ENCODE data around the gene UBE2H. TPM values are rescaled to one million over a fixed set of nuclear protein-coding genes. Genes with fewer than 3 reads are reported as not detected.
"Not testable (repeated sequence)": the region's sequence is repeated elsewhere in the genome, so short reads cannot be mapped to it uniquely, and the experiment has no call there.

UBE2H gene
- total RNA-seq, 1 experiment from 2014 or later = 34.7 TPM

GRCh38 chr7:129870668-129871067, 82.1 kb downstream of the UBE2H start:
- Histone ChIP-seq H3K4me1 (ENCODE audit: low read length) (peaks cover 7% of the 10 kb centered on the region), H4K20me1 (ENCODE audit: insufficient read depth, low read depth, low read length) (no peaks in the 10 kb centered on the region)

GRCh38 chr7:129866251-129866650, 86.5 kb downstream of the UBE2H start:
- Histone ChIP-seq H3K79me2 (ENCODE audit: low read length) (peaks cover 69% of the 10 kb centered on the region), H3K9me3 (ENCODE audit: low read length) (no peaks in the 10 kb centered on the region), H3K4me1 (ENCODE audit: low read length) (peaks cover 39% of the 10 kb centered on the region), H2AFZ (ENCODE audit: low read length) (no peak overlapping the region), H3K4me3 (ENCODE audit: low read length) (no peak overlapping the region), H3K27ac (ENCODE audit: low read length) (peak overlapping the region; percentile 35; the same call in 1 of the 2 replicates), H3K36me3 (ENCODE audit: insufficient read depth, low read length) (no peaks in the 10 kb centered on the region), H4K20me1 (ENCODE audit: insufficient read depth, low read depth, low read length) (no peaks in the 10 kb centered on the region), H3K4me2 (ENCODE audit: low read depth, low read length, poor library complexity, severe bottlenecking) (no peak overlapping the region), H3K9me2 (replicated peaks; ENCODE audit: insufficient read depth, low read length) (no peaks in the 10 kb centered on the region), H3K27me3 (ENCODE audit: low read length) (no peaks in the 10 kb centered on the region), H3K9ac (ENCODE audit: low read length) (no peak overlapping the region)
- DNase-seq = no peak

More at GRCh38 chr7:129870668-129871067, 82.1 kb downstream of the UBE2H start:
- Histone ChIP-seq H3K9me3 (ENCODE audit: low read length) (no peaks in the 10 kb centered on the region), H3K4me2 (ENCODE audit: low read depth, low read length, poor library complexity, severe bottlenecking) (no peak overlapping the region), H3K27ac (ENCODE audit: low read length) (no peak overlapping the region), H3K27me3 (ENCODE audit: low read length) (no peaks in the 10 kb centered on the region), H2AFZ (ENCODE audit: low read length) (no peak overlapping the region), H3K9ac (ENCODE audit: low read length) (no peak overlapping the region), H3K79me2 (ENCODE audit: low read length) (peaks cover 45% of the 10 kb centered on the region), H3K9me2 (replicated peaks; ENCODE audit: insufficient read depth, low read length) (no peaks in the 10 kb centered on the region), H3K36me3 (ENCODE audit: insufficient read depth, low read length) (no peaks in the 10 kb centered on the region; the same call in 1 of the 2 replicates), H3K4me3 (ENCODE audit: low read length) (no peak overlapping the region)
- DNase-seq = no peak

- no peak overlapping the region for H2AFZ ChIP-seq (ENCODE audit: low read length)
- no peaks in the 10 kb centered on the region for H4K20me1 ChIP-seq (ENCODE audit: insufficient read depth, low read depth, low read length)
- peaks cover 71% of the 10 kb centered on the region for H3K79me2 ChIP-seq (ENCODE audit: low read length)
- peaks cover 40% of the 10 kb centered on the region for H3K4me1 ChIP-seq (ENCODE audit: low read length)
- no peak overlapping the region for H3K9ac ChIP-seq (ENCODE audit: low read length)
- H3K27me3 ChIP-seq (ENCODE audit: low read length) = no peaks in the 10 kb centered on the region
- no peaks in the 10 kb centered on the region for H3K36me3 ChIP-seq (ENCODE audit: insufficient read depth, low read length)
- H3K9me3 ChIP-seq (ENCODE audit: low read length) = no peaks in the 10 kb centered on the region
- H3K9me2 ChIP-seq (replicated peaks; ENCODE audit: insufficient read depth, low read length) = no peaks in the 10 kb centered on the region
- H3K4me2 ChIP-seq (ENCODE audit: low read depth, low read length, poor library complexity, severe bottlenecking) = no peak overlapping the region
- no peak for DNase-seq
- no peak overlapping the region for H3K4me3 ChIP-seq (ENCODE audit: low read length)
- H3K27ac ChIP-seq (ENCODE audit: low read length) = peak overlapping the region; percentile 35; the same call in 1 of the 2 replicates
Measured at GRCh38 chr7:129865925-129866201, 86.9 kb downstream of the UBE2H start.

- peaks cover 43% of the 10 kb centered on the region for H3K4me1 ChIP-seq (ENCODE audit: low read length)
- DNase-seq = no peak
- no peaks in the 10 kb centered on the region for H4K20me1 ChIP-seq (ENCODE audit: insufficient read depth, low read depth, low read length)
- no peak overlapping the region for H3K9ac ChIP-seq (ENCODE audit: low read length)
- peaks cover 70% of the 10 kb centered on the region for H3K79me2 ChIP-seq (ENCODE audit: low read length)
- H3K4me3 ChIP-seq (ENCODE audit: low read length) = no peak overlapping the region
- H2AFZ ChIP-seq (ENCODE audit: low read length) = no peak overlapping the region
- no peaks in the 10 kb centered on the region for H3K9me3 ChIP-seq (ENCODE audit: low read length)
- no peaks in the 10 kb centered on the region for H3K9me2 ChIP-seq (replicated peaks; ENCODE audit: insufficient read depth, low read length)
- no peak overlapping the region for H3K4me2 ChIP-seq (ENCODE audit: low read depth, low read length, poor library complexity, severe bottlenecking)
- no peaks in the 10 kb centered on the region for H3K36me3 ChIP-seq (ENCODE audit: insufficient read depth, low read length)
- H3K27ac ChIP-seq (ENCODE audit: low read length) = peak overlapping the region; percentile 35; the same call in 1 of the 2 replicates
- H3K27me3 ChIP-seq (ENCODE audit: low read length) = no peaks in the 10 kb centered on the region
Measured at GRCh38 chr7:129865093-129865924, 87.5 kb downstream of the UBE2H start.

GRCh38 chr7:129864676-129865075, 88.1 kb downstream of the UBE2H start:
- H3K27me3 ChIP-seq (ENCODE audit: low read length); H3K27ac ChIP-seq (ENCODE audit: low read length); DNase-seq; H3K9ac ChIP-seq (ENCODE audit: low read length); H3K9me2 ChIP-seq (replicated peaks; ENCODE audit: insufficient read depth, low read length); H2AFZ ChIP-seq (ENCODE audit: low read length); H4K20me1 ChIP-seq (ENCODE audit: insufficient read depth, low read depth, low read length); H3K36me3 ChIP-seq (ENCODE audit: insufficient read depth, low read length); H3K4me3 ChIP-seq (ENCODE audit: low read length); H3K4me2 ChIP-seq (ENCODE audit: low read depth, low read length, poor library complexity, severe bottlenecking); H3K9me3 ChIP-seq (ENCODE audit: low read length): not testable (repeated sequence)
- H3K4me1 ChIP-seq (ENCODE audit: low read length) = peaks cover 49% of the 10 kb centered on the region
- peaks cover 73% of the 10 kb centered on the region for H3K79me2 ChIP-seq (ENCODE audit: low read length)

GRCh38 chr7:129864042-129864441, 88.7 kb downstream of the UBE2H start:
- Histone ChIP-seq H3K36me3 (ENCODE audit: insufficient read depth, low read length) (no peaks in the 10 kb centered on the region), H3K4me1 (ENCODE audit: low read length) (peaks cover 56% of the 10 kb centered on the region), H3K79me2 (ENCODE audit: low read length) (peaks cover 73% of the 10 kb centered on the region), H3K9ac (ENCODE audit: low read length) (no peak overlapping the region), H2AFZ (ENCODE audit: low read length) (no peak overlapping the region), H3K4me2 (ENCODE audit: low read depth, low read length, poor library complexity, severe bottlenecking) (no peak overlapping the region), H3K27me3 (ENCODE audit: low read length) (no peaks in the 10 kb centered on the region), H3K9me2 (replicated peaks; ENCODE audit: insufficient read depth, low read length) (no peaks in the 10 kb centered on the region), H3K9me3 (ENCODE audit: low read length) (no peaks in the 10 kb centered on the region), H3K27ac (ENCODE audit: low read length) (no peak overlapping the region), H4K20me1 (ENCODE audit: insufficient read depth, low read depth, low read length) (no peaks in the 10 kb centered on the region), H3K4me3 (ENCODE audit: low read length) (no peak overlapping the region)
- DNase-seq = no peak

- Histone ChIP-seq H3K27me3 (ENCODE audit: low read length) (no peaks in the 10 kb centered on the region), H3K4me2 (ENCODE audit: low read depth, low read length, poor library complexity, severe bottlenecking) (peak overlapping the region; percentile 14), H3K4me3 (ENCODE audit: low read length) (no peak overlapping the region), H2AFZ (ENCODE audit: low read length) (no peak overlapping the region), H3K9ac (ENCODE audit: low read length) (no peak overlapping the region), H3K9me3 (ENCODE audit: low read length) (no peaks in the 10 kb centered on the region), H3K27ac (ENCODE audit: low read length) (peak overlapping the region; percentile 35), H4K20me1 (ENCODE audit: insufficient read depth, low read depth, low read length) (no peaks in the 10 kb centered on the region), H3K9me2 (replicated peaks; ENCODE audit: insufficient read depth, low read length) (no peaks in the 10 kb centered on the region), H3K4me1 (ENCODE audit: low read length) (peaks cover 64% of the 10 kb centered on the region), H3K36me3 (ENCODE audit: insufficient read depth, low read length) (no peaks in the 10 kb centered on the region), H3K79me2 (ENCODE audit: low read length) (peaks cover 77% of the 10 kb centered on the region)
- no peak for DNase-seq
Measured at GRCh38 chr7:129862682-129863081, 90.1 kb downstream of the UBE2H start.

GRCh38 chr7:129860784-129861183, 92.0 kb downstream of the UBE2H start:
- not testable (repeated sequence) for DNase-seq; H3K4me3 ChIP-seq (ENCODE audit: low read length); H3K4me2 ChIP-seq (ENCODE audit: low read depth, low read length, poor library complexity, severe bottlenecking); H3K36me3 ChIP-seq (ENCODE audit: insufficient read depth, low read length); H3K27ac ChIP-seq (ENCODE audit: low read length); H2AFZ ChIP-seq (ENCODE audit: low read length); H3K9ac ChIP-seq (ENCODE audit: low read length); H3K9me3 ChIP-seq (ENCODE audit: low read length); H4K20me1 ChIP-seq (ENCODE audit: insufficient read depth, low read depth, low read length); H3K9me2 ChIP-seq (replicated peaks; ENCODE audit: insufficient read depth, low read length); H3K27me3 ChIP-seq (ENCODE audit: low read length)
- H3K4me1 ChIP-seq (ENCODE audit: low read length) = peaks cover 60% of the 10 kb centered on the region
- H3K79me2 ChIP-seq (ENCODE audit: low read length) = peaks cover 82% of the 10 kb centered on the region

Data from Karpas-422 (cell line).